Lower leg skin (tissue), 3 donors: Measurements from ENCODE around the gene EHMT1.

Experiments used
- POLR2A ChIP-seq, 2 donors: fragments of 450-650 bp; IDR thresholded peaks; one replicate each; pipeline ENCODE4 v1.6.1; 2016 to 2017; ENCODE audit warnings: antibody characterized with exemption in 2 of 2, mild to moderate bottlenecking in 1 of 2, moderate library complexity in 1 of 2
- TF ChIP-seq, protein P1 (sequence below), 3 donors: fragments of 450-650 bp; IDR thresholded peaks; one replicate each; pipeline ENCODE4 v1.5.1; 2016; ENCODE audit warnings: antibody characterized with exemption in 3 of 3, mild to moderate bottlenecking in 3 of 3, moderate library complexity in 2 of 3

DNA sequence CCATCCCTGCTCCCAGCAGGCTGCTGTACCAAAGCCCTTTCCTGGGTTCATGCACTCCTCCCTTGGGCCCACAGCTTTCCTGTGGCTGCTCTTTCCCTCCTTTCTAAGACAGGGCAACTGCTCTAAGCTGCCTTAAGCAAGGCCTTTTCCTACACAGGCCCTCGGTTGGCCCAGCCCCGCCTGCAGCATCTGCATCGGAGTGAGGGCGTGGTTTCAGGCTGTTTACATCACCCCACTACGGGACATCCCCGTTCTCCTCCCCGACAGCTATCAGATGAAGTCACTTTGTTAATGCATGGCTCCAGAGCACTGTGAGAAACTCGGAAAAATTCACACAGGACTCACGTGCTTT, 43.5 kb upstream of the EHMT1 start:
- TF ChIP-seq, protein P1, sequence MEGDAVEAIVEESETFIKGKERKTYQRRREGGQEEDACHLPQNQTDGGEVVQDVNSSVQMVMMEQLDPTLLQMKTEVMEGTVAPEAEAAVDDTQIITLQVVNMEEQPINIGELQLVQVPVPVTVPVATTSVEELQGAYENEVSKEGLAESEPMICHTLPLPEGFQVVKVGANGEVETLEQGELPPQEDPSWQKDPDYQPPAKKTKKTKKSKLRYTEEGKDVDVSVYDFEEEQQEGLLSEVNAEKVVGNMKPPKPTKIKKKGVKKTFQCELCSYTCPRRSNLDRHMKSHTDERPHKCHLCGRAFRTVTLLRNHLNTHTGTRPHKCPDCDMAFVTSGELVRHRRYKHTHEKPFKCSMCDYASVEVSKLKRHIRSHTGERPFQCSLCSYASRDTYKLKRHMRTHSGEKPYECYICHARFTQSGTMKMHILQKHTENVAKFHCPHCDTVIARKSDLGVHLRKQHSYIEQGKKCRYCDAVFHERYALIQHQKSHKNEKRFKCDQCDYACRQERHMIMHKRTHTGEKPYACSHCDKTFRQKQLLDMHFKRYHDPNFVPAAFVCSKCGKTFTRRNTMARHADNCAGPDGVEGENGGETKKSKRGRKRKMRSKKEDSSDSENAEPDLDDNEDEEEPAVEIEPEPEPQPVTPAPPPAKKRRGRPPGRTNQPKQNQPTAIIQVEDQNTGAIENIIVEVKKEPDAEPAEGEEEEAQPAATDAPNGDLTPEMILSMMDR (IDR thresholded peaks at IDR 0.05), result no peak
- TF ChIP-seq POLR2A (IDR thresholded peaks at IDR 0.05), result no peak
